Measurements from ENCODE around the gene NFIX. TPM values are rescaled to one million over a fixed set of nuclear protein-coding genes. Genes with fewer than 3 reads are reported as not detected.
A peak's percentile ranks its signal among the peaks of the same experiment; 100 is the strongest.

The NFIX gene
- total and polyA plus RNA-seq, 2 of the 13 experiments (the other 11 are each of a cell fraction or from before 2014, with no cell fraction given) = 3.4 to 5.4 TPM

- TF ChIP-seq HBP1 (CRISPR knock-in tag; IDR thresholded peaks at IDR 0.05; ENCODE audit: low read depth) (peak; percentile 47; the same call in 1 of the 2 replicates), MYC (CRISPR knock-in tag; IDR thresholded peaks at IDR 0.05; ENCODE audit: borderline replicate concordance) (no peak), ZNF670 (CRISPR knock-in tag; IDR thresholded peaks at IDR 0.05; ENCODE audit: borderline replicate concordance) (no peak), ZNF207 (IDR thresholded peaks at IDR 0.05; ENCODE audit: borderline replicate concordance) (no peak), ZNF275 (CRISPR knock-in tag; IDR thresholded peaks at IDR 0.05; ENCODE audit: borderline replicate concordance) (0 out of 2 replicates have a peak, but pooled peaks have one; percentile 36), HNRNPUL1 (IDR thresholded peaks at IDR 0.05; ENCODE audit: low read depth, low read length) (0 out of 2 replicates have a peak, but pooled peaks have one; percentile 41), RBM39 (IDR thresholded peaks at IDR 0.05; ENCODE audit: low read depth, low read length, poor library complexity, severe bottlenecking) (no peak), POGZ (CRISPR knock-in tag; IDR thresholded peaks at IDR 0.05) (no peak), ZNF263 (CRISPR knock-in tag; IDR thresholded peaks at IDR 0.05) (no peak), FOXP1 (IDR thresholded peaks at IDR 0.05) (peak; percentile 84), FOXP1 (CRISPR knock-in tag; IDR thresholded peaks at IDR 0.05) (peak; percentile 94), ZNF616 (CRISPR knock-in tag; IDR thresholded peaks at IDR 0.05; ENCODE audit: low read depth) (no peak)
- TF ChIP-seq, protein P1, sequence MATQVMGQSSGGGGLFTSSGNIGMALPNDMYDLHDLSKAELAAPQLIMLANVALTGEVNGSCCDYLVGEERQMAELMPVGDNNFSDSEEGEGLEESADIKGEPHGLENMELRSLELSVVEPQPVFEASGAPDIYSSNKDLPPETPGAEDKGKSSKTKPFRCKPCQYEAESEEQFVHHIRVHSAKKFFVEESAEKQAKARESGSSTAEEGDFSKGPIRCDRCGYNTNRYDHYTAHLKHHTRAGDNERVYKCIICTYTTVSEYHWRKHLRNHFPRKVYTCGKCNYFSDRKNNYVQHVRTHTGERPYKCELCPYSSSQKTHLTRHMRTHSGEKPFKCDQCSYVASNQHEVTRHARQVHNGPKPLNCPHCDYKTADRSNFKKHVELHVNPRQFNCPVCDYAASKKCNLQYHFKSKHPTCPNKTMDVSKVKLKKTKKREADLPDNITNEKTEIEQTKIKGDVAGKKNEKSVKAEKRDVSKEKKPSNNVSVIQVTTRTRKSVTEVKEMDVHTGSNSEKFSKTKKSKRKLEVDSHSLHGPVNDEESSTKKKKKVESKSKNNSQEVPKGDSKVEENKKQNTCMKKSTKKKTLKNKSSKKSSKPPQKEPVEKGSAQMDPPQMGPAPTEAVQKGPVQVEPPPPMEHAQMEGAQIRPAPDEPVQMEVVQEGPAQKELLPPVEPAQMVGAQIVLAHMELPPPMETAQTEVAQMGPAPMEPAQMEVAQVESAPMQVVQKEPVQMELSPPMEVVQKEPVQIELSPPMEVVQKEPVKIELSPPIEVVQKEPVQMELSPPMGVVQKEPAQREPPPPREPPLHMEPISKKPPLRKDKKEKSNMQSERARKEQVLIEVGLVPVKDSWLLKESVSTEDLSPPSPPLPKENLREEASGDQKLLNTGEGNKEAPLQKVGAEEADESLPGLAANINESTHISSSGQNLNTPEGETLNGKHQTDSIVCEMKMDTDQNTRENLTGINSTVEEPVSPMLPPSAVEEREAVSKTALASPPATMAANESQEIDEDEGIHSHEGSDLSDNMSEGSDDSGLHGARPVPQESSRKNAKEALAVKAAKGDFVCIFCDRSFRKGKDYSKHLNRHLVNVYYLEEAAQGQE (IDR thresholded peaks at IDR 0.05; ENCODE audit: borderline replicate concordance in 1 of 2, low read depth in 1 of 2, low read length in 2 of 2) = 0 out of 4 replicates have a peak, but pooled peaks of 1 of the 2 experiments have one; percentile 26
- TF ChIP-seq, protein P2, sequence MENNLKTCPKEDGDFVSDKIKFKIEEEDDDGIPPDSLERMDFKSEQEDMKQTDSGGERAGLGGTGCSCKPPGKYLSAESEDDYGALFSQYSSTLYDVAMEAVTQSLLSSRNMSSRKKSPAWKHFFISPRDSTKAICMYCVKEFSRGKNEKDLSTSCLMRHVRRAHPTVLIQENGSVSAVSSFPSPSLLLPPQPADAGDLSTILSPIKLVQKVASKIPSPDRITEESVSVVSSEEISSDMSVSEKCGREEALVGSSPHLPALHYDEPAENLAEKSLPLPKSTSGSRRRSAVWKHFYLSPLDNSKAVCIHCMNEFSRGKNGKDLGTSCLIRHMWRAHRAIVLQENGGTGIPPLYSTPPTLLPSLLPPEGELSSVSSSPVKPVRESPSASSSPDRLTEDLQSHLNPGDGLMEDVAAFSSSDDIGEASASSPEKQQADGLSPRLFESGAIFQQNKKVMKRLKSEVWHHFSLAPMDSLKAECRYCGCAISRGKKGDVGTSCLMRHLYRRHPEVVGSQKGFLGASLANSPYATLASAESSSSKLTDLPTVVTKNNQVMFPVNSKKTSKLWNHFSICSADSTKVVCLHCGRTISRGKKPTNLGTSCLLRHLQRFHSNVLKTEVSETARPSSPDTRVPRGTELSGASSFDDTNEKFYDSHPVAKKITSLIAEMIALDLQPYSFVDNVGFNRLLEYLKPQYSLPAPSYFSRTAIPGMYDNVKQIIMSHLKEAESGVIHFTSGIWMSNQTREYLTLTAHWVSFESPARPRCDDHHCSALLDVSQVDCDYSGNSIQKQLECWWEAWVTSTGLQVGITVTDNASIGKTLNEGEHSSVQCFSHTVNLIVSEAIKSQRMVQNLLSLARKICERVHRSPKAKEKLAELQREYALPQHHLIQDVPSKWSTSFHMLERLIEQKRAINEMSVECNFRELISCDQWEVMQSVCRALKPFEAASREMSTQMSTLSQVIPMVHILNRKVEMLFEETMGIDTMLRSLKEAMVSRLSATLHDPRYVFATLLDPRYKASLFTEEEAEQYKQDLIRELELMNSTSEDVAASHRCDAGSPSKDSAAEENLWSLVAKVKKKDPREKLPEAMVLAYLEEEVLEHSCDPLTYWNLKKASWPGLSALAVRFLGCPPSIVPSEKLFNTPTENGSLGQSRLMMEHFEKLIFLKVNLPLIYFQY (CRISPR knock-in tag; IDR thresholded peaks at IDR 0.05; ENCODE audit: borderline replicate concordance) = peak; percentile 34; the same call in 1 of the 2 replicates
- TF ChIP-seq, protein P3, sequence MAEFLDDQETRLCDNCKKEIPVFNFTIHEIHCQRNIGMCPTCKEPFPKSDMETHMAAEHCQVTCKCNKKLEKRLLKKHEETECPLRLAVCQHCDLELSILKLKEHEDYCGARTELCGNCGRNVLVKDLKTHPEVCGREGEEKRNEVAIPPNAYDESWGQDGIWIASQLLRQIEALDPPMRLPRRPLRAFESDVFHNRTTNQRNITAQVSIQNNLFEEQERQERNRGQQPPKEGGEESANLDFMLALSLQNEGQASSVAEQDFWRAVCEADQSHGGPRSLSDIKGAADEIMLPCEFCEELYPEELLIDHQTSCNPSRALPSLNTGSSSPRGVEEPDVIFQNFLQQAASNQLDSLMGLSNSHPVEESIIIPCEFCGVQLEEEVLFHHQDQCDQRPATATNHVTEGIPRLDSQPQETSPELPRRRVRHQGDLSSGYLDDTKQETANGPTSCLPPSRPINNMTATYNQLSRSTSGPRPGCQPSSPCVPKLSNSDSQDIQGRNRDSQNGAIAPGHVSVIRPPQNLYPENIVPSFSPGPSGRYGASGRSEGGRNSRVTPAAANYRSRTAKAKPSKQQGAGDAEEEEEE (CRISPR knock-in tag; IDR thresholded peaks at IDR 0.05; ENCODE audit: borderline replicate concordance) = no peak
Measured at GRCh38 chr19:13026462-13027370, 31.4 kb downstream of the NFIX start (continued).
